Calu3 (cell line): ENCODE measurements around the gene RAD23A. TPM values are rescaled to one million over a fixed set of nuclear protein-coding genes. Genes with fewer than 3 reads are reported as not detected.

Experiments used
- BruUV-seq: library from RNA; stranded (reverse); fragments of 400-500 nt; replicated peaks from 2 replicates; lab custom pipeline; 2021; lab: Mats Ljungman, UMichigan
- CTCF ChIA-PET: fragments of 300-600 bp; sonication (Branson Sonifier 250); formaldehyde crosslinking; loops from one replicate; lab custom pipeline; 2022; ENCODE audit warnings: antibody characterized with exemption; lab: Charles Lee
- DNase-seq: peaks from one replicate; pipeline ENCODE4 v3.0.0; 2022
- H3K27ac Mint-ChIP-seq: one replicate; pipeline ENCODE4 v1.8.0; 2022; ENCODE audit warnings: mixed read lengths; ENCODE audit not compliant: unreplicated experiment
- H3K27me3 Mint-ChIP-seq: one replicate; pipeline ENCODE4 v1.8.0; 2022; ENCODE audit warnings: mixed read lengths; ENCODE audit not compliant: unreplicated experiment
- H3K36me3 Mint-ChIP-seq: one replicate; pipeline ENCODE4 v1.8.0; 2022; ENCODE audit warnings: mild to moderate bottlenecking, moderate library complexity, mixed read lengths; ENCODE audit not compliant: insufficient read depth, unreplicated experiment
- H3K4me1 Mint-ChIP-seq: one replicate; pipeline ENCODE4 v1.8.0; 2022; ENCODE audit warnings: mild to moderate bottlenecking, low read depth, mixed read lengths; ENCODE audit not compliant: unreplicated experiment
- H3K4me3 Mint-ChIP-seq: one replicate; pipeline ENCODE4 v1.8.0; 2022; ENCODE audit warnings: mild to moderate bottlenecking, low read depth, moderate library complexity, mixed read lengths; ENCODE audit not compliant: unreplicated experiment
- H3K9me3 Mint-ChIP-seq: one replicate; pipeline ENCODE4 v1.8.0; 2022; ENCODE audit warnings: low read depth, mixed read lengths; ENCODE audit not compliant: unreplicated experiment
- CTCF ChIP-seq: fragments of 200-600 bp; IDR thresholded peaks from one replicate; pipeline ENCODE4 v1.8.0; 2022; ENCODE audit warnings: antibody characterized with exemption; ENCODE audit not compliant: unreplicated experiment
- intact Hi-C: fragments of 100-400 bp; cut with micrococcal nuclease; formaldehyde crosslinking; loops from one replicate; pipeline ENCODE4 v1.10.0; 2022; ENCODE audit not compliant: unreplicated experiment
- total RNA-seq: library from RNA; stranded (reverse); gene quantifications from 2 replicates; pipeline ENCODE4 v1.2.3, GENCODE V29; 2022

The RAD23A gene
- total RNA-seq, 1 experiment from 2014 or later: 110 TPM

- CTCF ChIA-PET: interaction anchor here (1.0 to 2.1 kb wide), 4 partner anchors 76 to 110 kb away, joined by 3 to 28 read pairs (median 8); no protein-coding TSS in a partner anchor
- H3K27ac Mint-ChIP-seq: no peak overlapping the region
- peaks cover 11% of the 10 kb centered on the region for H3K36me3 Mint-ChIP-seq
- no peaks in the 10 kb centered on the region for H3K4me1 Mint-ChIP-seq
- no peaks in the 10 kb centered on the region for H3K9me3 Mint-ChIP-seq
- no peaks in the 10 kb centered on the region for H3K27me3 Mint-ChIP-seq
- no peak overlapping the region for H3K4me3 Mint-ChIP-seq
- no peak for DNase-seq
- TF ChIP-seq CTCF: no peak
- intact Hi-C loops: no loop called here
- BruUV-seq: no TSS peak
These were observed 38.5 kb downstream of the RAD23A start for GRCh38 chr19:12984143-12984627.

- intact Hi-C loops: loop anchor here (5.0 kb wide), 1 partner anchor 43 kb away; no protein-coding TSS in a partner anchor
- peaks cover 11% of the 10 kb centered on the region for H3K36me3 Mint-ChIP-seq
- no peaks in the 10 kb centered on the region for H3K27me3 Mint-ChIP-seq
- no TSS peak for BruUV-seq
- TF ChIP-seq CTCF: no peak
- no peaks in the 10 kb centered on the region for H3K9me3 Mint-ChIP-seq
- CTCF ChIA-PET: interaction anchor here (0.6 to 2.1 kb wide), 8 partner anchors 44 to 269 kb away, joined by 3 to 28 read pairs (median 4); no protein-coding TSS in a partner anchor
- no peaks in the 10 kb centered on the region for H3K4me1 Mint-ChIP-seq
- no peak for DNase-seq
- H3K27ac Mint-ChIP-seq: peak overlapping the region; percentile 11
- H3K4me3 Mint-ChIP-seq: no peak overlapping the region
These were observed 39.0 kb downstream of the RAD23A start for GRCh38 chr19:12984683-12985048.

GRCh38 chr19:12985049-12985776 lies 39.6 kb downstream of the RAD23A start:
- BruUV-seq: no TSS peak
- CTCF ChIA-PET: interaction anchor here (0.6 to 2.1 kb wide), 9 partner anchors 43 to 268 kb away, joined by 3 to 28 read pairs (median 4); no protein-coding TSS in a partner anchor
- TF ChIP-seq CTCF: no peak
- peaks cover 11% of the 10 kb centered on the region for H3K36me3 Mint-ChIP-seq
- H3K27me3 Mint-ChIP-seq: no peaks in the 10 kb centered on the region
- peak overlapping the region; percentile 28 for H3K4me3 Mint-ChIP-seq
- DNase-seq: peak; percentile 82
- H3K4me1 Mint-ChIP-seq: no peaks in the 10 kb centered on the region
- peak overlapping the region; percentile 11 for H3K27ac Mint-ChIP-seq
- no peaks in the 10 kb centered on the region for H3K9me3 Mint-ChIP-seq
- intact Hi-C loops: loop anchor here (5.0 kb wide), 1 partner anchor 42 kb away; no protein-coding TSS in a partner anchor

GRCh38 chr19:12986726-12987125 lies 41.1 kb downstream of the RAD23A start:
- no peaks in the 10 kb centered on the region for H3K4me1 Mint-ChIP-seq
- no peaks in the 10 kb centered on the region for H3K27me3 Mint-ChIP-seq
- no peak overlapping the region for H3K4me3 Mint-ChIP-seq
- TF ChIP-seq CTCF: no peak
- no peaks in the 10 kb centered on the region for H3K9me3 Mint-ChIP-seq
- intact Hi-C loops: loop anchor here (5.0 kb wide), 1 partner anchor 41 kb away; no protein-coding TSS in a partner anchor
- H3K36me3 Mint-ChIP-seq: peaks cover 11% of the 10 kb centered on the region
- BruUV-seq: no TSS peak
- DNase-seq: no peak
- H3K27ac Mint-ChIP-seq: no peak overlapping the region
- CTCF ChIA-PET: no interaction called here
